Ovary (tissue), 9 donors: Measurements from ENCODE around the gene PPM1F. TPM values are rescaled to one million over a fixed set of nuclear protein-coding genes. Genes with fewer than 3 reads are reported as not detected.

Experiments used
- DNase-seq, 5 donors: peaks; one replicate each; pipeline ENCODE4 v3.0.0-alpha.2; 2019 to 2020
- H3K27ac ChIP-seq, 2 donors: fragments of 200-600 bp; one replicate each; pipeline versions ENCODE4 v1.5.1 to v1.8.0; 2019 to 2022
- H3K27me3 ChIP-seq: fragments of 200-600 bp; one replicate; pipeline ENCODE4 v1.8.0; 2022
- H3K36me3 ChIP-seq: fragments of 200-600 bp; sonication (generic); one replicate; pipeline ENCODE4 v1.5.1; 2019
- H3K4me1 ChIP-seq: one replicate; pipeline ENCODE4 v1.8.1; 2013; ENCODE audit warnings: mild to moderate bottlenecking, moderate library complexity; ENCODE audit not compliant: insufficient read depth
- H3K4me3 ChIP-seq: fragments of 200-600 bp; sonication (generic); one replicate; pipeline ENCODE4 v1.5.1; 2017
- H3K9me3 ChIP-seq, 2 donors: fragments of 200-600 bp in 1 of 2; sonication (generic) in 1 of 2; one replicate each; pipeline versions ENCODE4 v1.5.1 to v1.8.1; 2013 to 2019; ENCODE audit warnings: mild to moderate bottlenecking in 1 of 2, moderate library complexity in 1 of 2
- CTCF ChIP-seq, 3 donors: fragments of 450-650 bp in 2 of 3; fragments of 200-600 bp in 1 of 3; IDR thresholded peaks; one replicate each; pipeline versions ENCODE4 v1.5.1 to v1.8.0; 2016 to 2022; ENCODE audit warnings: antibody characterized with exemption in 3 of 3, mild to moderate bottlenecking in 1 of 3
- EP300 ChIP-seq: sonication (generic); formaldehyde crosslinking; IDR thresholded peaks from one replicate; pipeline ENCODE4 v1.6.1; 2017; ENCODE audit warnings: antibody characterized with exemption
- POLR2A ChIP-seq: fragments of 450-650 bp; IDR thresholded peaks from one replicate; pipeline ENCODE4 v1.6.1; 2017; ENCODE audit warnings: antibody characterized with exemption, mild to moderate bottlenecking, moderate library complexity
- WGBS, 3 donors: extraction: QIAGEN DNeasy Blood & Tissue Kit in 1 of 3; methylation state at CpG; one replicate each; pipeline versions ENCODE4 v1.1.5 to v1.1.7; 2013 to 2017; 5-methylcytosine and 5-hydroxymethylcytosine counted together
- intact Hi-C, 4 donors: fragments of 100-400 bp; cut with DNase I; formaldehyde crosslinking; loops; one replicate each; pipeline versions ENCODE4 v1.11.0 to v1.15.1; 2022 to 2023
- polyA plus RNA-seq, 2 donors: library from polyadenylated mRNA; stranded (reverse); fragments of 200-250 nt in 1 of 2; fragments of 350-450 nt in 1 of 2; fragmentation: Illumina TruSeq in 1 of 2; extraction: RNeasy Lipid Tissue Mini Kit (QIAGEN cat#74804) in 1 of 2; gene quantifications; one replicate each; pipeline ENCODE4 v1.2.3, GENCODE V29; 2013 to 2014
- total RNA-seq, 7 donors: library from RNA; depleted of rRNA in 2 of 7; stranded (reverse); fragments of >200 nt in 2 of 7; fragmentation: NEBNext Ultra II Directional in 3 of 7; extraction: Animal tissue kit (Norgen Biotek cat#: 25700) in 3 of 7; gene quantifications; one replicate each; pipeline versions ENCODE4 v1.1.0 to v1.2.4, GENCODE V29; 2016 to 2023
- donor health status: DM: no; HTN: no; CAD: no; lungs with moderate emphysema.
- donor health status: DM: no; HTN: no; CAD: no.
- donor health status: Bipolar disorder and iron deficiency.
- donor health status: DM: yes; HTN: yes; CAD: no.
- donor health status: DM: no; HTN: no; CAD: no.
- donor health status: DM: yes; HTN: yes; CAD: no.

PPM1F gene
- total and polyA plus RNA-seq, 9 donors = 9.8 to 33.0 (median 22.0) TPM

DNA sequence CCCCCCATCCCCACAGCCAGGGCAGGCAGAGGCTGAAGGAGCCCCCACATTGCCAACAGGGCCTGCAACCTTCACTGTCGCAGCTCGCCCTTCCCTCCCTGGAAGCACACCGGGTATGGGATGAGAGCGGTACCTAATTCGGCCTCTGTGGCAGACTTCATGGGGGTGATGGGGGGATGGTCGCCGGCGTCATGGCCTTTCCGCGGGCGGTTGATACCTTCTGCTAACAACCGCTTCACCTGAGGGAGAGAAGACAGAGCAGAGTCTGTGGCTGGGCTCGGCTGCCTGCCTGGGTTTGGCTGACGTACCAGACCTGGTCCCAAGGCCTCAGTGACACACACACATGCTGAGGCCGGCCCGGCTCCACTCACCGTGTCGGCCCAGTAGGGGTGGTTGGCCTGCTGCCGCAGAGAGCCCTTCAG lies 11.2 kb upstream of the PPM1F start:
- Histone ChIP-seq H3K36me3 (no peaks in the 10 kb centered on the region), H3K4me1 (no peaks in the 10 kb centered on the region), H3K4me3 (no peak overlapping the region), H3K9me3 (no peaks in the 10 kb centered on the region), H3K27ac (no peak overlapping the region), H3K27me3 (no peaks in the 10 kb centered on the region)
- TF ChIP-seq CTCF (IDR thresholded peaks at IDR 0.05) (no peak), EP300 (no peak), POLR2A (no peak)
- no peak for DNase-seq
- intact Hi-C loops = no loop called here
- WGBS, 3 donors = 91 to 93% (median 91%) methylated on average over 19 of the region's 19 CpGs

GRCh38 chr22:21963286-21963685 lies 10.6 kb upstream of the PPM1F start:
- 88 to 95% (median 90%) methylated on average over 7 of the region's 7 CpGs for WGBS, 3 donors
- H3K27ac ChIP-seq = no peak overlapping the region
- no peaks in the 10 kb centered on the region for H3K27me3 ChIP-seq
- H3K36me3 ChIP-seq = no peaks in the 10 kb centered on the region
- DNase-seq = no peak
- TF ChIP-seq CTCF (IDR thresholded peaks at IDR 0.05) = no peak
- no peak for TF ChIP-seq EP300
- no peak for TF ChIP-seq POLR2A
- H3K4me3 ChIP-seq = no peak overlapping the region
- no peaks in the 10 kb centered on the region for H3K9me3 ChIP-seq
- no peaks in the 10 kb centered on the region for H3K4me1 ChIP-seq
- intact Hi-C loops = no loop called here

DNA sequence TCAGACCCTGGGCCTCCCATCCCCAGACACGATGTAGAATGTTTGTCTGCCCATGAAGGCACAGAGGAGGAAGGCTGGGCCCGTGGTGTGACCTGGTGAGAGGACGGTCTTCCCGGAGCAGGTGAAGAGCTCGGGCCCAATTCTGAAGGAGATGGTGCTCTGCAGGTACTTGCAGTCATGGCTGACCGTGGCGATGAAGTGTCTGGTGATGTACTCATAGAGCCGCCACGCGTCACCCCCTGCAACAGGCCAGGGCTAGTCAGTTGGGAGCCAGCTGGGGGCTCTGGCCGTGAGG lies 10.0 kb upstream of the PPM1F start:
- no peaks in the 10 kb centered on the region for H3K36me3 ChIP-seq
- no peak overlapping the region for H3K27ac ChIP-seq
- TF ChIP-seq POLR2A (no peak), EP300 (no peak), CTCF (IDR thresholded peaks at IDR 0.05) (no peak)
- intact Hi-C loops = no loop called here
- H3K4me1 ChIP-seq = no peaks in the 10 kb centered on the region
- no peak overlapping the region for H3K4me3 ChIP-seq
- 86 to 90% (median 90%) methylated on average over 11 of the region's 11 CpGs for WGBS, 3 donors
- DNase-seq = no peak
- H3K9me3 ChIP-seq = no peaks in the 10 kb centered on the region
- H3K27me3 ChIP-seq = no peaks in the 10 kb centered on the region

DNA sequence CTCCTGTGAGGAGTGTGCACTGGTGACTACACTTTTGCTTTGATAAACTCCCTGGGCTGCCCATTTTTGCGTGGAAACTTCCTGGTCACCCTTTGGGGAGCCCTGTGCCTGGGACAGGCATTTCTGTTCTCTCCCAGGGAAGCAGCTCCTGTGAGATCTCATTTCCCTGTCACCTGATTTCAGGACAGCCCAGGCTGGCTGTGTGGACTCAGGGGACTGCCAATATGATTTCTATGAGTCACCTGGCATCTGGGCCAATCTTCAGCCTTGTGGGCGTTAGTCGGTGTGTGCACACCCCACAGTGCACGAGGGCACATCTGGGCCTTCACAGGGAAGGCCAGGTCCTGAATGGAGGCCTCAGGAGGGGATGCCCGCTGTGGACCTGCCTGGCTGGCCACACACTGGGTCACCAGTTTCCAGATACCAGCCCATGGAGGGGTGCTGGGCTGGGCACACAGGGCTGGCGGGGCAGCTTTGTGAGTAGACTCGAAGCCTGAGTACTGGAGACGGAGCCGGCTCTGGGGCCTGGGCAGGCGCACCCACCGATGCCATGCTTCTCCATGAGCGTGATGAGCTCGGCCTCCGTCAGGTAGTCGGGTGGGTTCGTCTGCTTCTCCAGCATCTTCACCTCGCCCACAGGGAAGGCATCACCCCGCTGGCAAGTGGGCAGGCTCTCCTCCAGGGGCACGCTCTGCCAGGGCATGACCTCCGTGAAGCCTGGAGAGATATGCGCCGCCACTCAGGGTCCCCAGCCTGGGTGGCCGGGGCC lies 9.4 kb upstream of the PPM1F start:
- 84 to 87% (median 86%) methylated on average over 21 to 23 of the region's 23 CpGs for WGBS, 3 donors
- TF ChIP-seq EP300 = no peak
- TF ChIP-seq POLR2A = no peak
- TF ChIP-seq CTCF (IDR thresholded peaks at IDR 0.05) = no peak
- no peak for DNase-seq
- Histone ChIP-seq H3K27me3 (no peaks in the 10 kb centered on the region), H3K4me1 (no peaks in the 10 kb centered on the region), H3K9me3 (no peaks in the 10 kb centered on the region), H3K36me3 (no peaks in the 10 kb centered on the region), H3K27ac (no peak overlapping the region), H3K4me3 (no peak overlapping the region)
- intact Hi-C loops = no loop called here
